Activated CD4-positive, alpha-beta T cell treated with anti-CD3 and anti-CD28 coated beads, Interleukin-2, amount 50 U/mL, for 16 hours (primary cell): ENCODE measurements around the gene GSTA1.
"Not testable (repeated sequence)": the region's sequence is repeated elsewhere in the genome, so short reads cannot be mapped to it uniquely, and the experiment has no call there.

Source experiments
- DNase-seq: peaks from one replicate; pipeline ENCODE4 v3.0.0-alpha.2; 2020

The GSTA1 gene

DNA sequence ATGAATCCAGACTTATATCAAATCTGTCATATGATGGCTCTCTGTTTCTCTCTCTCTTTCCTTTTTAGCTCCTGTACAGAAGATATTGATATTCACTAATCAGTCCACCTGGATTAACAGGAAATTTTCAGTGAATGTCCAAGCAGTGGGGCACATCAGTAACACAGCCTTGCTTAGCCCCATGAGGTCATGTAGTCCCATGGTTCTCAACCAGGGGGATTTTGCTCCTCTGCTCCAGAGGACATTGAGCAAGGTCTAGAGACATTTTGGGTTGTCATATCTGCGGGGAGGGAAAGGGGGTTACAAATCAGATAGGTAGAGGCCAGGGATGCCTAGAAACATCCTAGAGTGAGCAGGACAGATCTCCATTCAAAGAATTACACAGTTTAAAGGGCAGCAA is 810 bp downstream of the GSTA1 start:
- no peak for DNase-seq

DNA sequence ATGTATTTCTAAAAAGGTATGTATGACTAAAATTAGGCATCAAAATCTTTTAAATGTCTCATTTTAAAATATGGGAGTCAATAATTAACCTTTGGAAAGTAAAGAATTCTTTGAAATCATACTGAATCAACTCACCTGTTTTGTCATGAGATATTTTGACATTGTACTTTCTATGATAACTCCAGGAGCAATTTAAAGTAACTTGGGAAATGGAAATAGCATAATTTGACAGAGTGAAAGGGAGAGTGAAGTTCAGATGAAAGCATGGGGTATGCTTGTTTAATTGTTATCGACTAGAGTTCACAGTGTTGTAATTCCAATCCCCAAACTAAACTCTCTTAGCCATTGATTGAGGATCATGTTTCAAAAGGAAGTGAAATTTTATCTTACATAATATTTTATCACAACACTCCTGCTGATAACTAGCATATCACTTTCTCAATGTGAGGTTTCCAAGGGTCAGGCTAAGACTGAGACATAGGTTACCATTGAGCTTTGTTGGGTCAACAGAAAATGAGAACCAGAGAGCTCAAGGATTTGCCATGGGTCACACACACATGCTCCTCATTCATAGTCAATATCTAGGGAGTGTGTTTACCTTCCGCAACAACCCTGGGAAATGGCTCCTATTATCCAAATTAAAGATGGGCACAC is 2.3 kb downstream of the GSTA1 start:
- DNase-seq: no peak

DNA sequence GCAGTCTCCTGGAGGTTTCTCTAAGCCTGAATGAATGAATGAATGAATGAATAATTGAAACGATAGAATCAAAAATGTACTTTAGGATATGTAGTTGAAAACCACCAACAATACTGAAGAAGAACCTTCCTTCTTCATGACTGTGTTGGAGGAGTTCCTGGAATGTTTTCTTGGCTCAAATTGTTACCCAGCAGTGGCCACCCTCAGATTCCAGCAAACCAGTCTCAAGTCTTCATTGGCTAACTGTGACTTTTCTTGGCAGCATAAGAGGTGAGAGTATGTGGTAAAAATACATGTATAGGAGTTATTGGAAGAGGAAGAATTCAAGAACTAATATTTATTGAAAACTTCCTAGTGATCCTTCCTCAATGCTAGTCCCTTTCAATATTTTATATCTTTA is 4.3 kb downstream of the GSTA1 start:
- not testable (repeated sequence) for DNase-seq

DNA sequence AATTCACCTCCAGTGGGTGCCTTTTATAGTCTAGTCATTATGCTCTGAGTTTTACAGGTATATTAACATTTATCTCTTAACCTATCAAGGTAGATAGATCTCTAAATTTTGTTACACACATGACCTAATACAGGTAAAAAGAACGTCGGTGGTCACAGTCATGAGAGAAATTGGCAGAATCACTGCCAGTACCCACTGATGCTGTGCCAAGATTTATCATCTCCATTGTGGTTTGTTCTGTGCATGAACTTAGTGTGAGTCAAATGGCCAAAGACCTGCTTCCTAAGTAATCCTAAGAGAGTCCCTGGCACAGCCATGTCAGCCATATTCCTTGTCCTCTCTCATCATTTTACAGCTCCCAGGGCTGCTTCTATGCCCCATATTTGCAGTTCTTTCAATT is 9.2 kb downstream of the GSTA1 start:
- DNase-seq: not testable (repeated sequence)

DNA sequence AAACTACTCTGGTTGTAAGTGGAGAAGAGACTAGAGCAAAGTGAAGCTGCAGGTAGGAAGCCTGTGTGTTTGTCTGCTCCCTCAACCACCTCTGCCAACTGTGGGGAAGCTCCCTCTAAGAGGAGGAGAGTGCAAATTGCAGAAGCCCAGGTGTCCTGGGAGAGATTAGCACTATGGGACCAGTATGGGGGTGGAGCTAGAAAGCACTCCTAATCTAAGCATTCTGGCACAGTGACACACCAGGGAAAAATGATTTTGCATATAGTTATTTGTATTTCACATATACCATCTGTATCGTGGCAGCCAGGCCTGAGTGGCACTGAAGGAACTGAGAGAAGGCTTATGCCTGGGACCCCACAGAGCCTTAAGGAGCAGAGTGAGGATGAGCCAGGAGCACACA is 12.8 kb downstream of the GSTA1 start:
- no peak for DNase-seq

DNA sequence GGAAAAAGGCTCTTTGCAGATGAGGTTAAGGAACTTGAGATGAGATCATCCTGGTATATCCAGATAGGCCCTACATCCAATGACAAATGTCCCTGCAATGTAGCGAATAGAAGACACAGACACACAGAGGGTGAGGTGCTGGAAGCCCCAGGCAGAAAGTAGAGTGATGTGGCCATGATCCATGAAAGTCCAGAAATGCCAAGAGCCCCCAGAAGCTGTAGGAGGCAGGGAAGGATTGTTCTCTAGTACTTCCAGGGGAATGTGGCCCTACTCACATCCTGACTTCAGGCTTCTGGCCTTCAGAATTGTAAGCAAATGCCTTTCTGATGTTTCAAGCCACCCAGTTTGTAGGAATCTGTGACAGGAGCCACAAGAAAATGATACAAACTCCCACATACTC is 14.0 kb downstream of the GSTA1 start:
- not testable (repeated sequence) for DNase-seq

DNA sequence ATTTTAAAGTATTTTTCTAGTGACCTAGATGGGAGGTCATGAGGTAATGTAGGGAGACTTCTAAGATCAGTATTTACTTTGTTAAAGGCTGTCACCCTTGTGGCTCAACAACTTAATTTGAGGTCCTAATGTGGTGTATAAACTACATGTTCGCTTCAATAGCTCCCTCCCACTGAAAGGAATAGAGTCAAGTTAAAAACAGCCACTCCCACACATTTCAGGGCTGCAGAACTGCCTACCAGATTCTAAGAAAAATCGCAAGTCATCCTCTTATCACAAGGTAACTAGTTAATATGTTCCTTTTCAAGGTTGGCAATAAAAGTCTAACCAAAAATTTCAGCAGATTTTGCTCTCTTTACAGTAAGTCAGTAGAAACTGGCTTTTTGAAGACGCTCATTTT is 15.1 kb downstream of the GSTA1 start:
- no peak for DNase-seq

DNA sequence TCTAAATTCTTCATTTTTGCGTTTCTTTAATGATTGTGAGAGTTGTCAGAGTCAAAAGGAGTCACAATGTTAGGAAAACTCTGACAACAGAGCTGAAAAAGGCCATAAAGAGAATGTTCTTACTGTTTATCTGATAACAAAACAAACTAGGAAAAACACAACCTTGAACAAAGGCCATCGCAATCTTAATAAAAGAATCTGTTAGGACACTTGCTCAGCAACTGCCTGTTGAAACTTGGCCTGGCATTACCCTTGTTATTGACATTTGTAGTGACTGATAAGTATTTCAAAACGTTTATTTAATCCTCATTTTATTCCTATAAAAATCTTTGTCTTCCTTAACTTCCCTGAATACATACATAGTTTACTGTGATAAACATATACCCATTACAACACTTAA is 15.7 kb downstream of the GSTA1 start:
- DNase-seq: no peak

DNA sequence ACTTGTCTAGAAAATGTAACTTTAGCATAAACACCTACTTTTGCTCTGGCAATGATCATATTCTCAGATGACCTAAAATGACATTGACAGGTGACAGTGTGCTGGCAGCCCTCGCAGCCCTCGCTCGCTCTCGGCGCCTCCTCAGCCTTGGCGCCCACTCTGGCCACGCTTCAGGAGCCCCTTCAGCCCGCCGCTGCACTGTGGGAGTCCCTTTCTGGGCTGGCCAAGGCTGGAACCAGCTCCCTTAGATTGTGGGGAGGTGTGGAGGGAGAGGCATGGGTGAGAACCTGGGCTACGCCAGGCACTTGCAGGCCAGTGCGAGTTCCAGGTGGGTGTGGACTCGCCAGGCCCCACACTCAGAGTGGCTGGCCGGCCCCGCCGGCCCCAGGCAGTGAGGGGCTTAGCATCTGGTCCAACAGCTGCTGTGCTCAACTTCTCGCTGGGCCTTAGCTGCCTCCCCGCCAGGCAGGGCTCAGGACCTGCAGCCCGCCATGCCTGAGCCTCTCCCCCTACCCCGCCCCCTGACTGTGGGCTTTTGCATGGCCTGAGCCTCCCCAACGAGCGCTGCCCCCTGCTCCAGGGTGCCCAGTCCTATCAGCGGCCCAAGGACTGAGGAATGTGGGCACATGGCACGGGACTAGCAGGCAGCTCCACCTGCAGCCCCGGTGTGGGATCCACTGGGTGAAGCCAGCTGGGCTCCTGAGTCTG is 17.2 kb downstream of the GSTA1 start:
- DNase-seq: no peak

DNA sequence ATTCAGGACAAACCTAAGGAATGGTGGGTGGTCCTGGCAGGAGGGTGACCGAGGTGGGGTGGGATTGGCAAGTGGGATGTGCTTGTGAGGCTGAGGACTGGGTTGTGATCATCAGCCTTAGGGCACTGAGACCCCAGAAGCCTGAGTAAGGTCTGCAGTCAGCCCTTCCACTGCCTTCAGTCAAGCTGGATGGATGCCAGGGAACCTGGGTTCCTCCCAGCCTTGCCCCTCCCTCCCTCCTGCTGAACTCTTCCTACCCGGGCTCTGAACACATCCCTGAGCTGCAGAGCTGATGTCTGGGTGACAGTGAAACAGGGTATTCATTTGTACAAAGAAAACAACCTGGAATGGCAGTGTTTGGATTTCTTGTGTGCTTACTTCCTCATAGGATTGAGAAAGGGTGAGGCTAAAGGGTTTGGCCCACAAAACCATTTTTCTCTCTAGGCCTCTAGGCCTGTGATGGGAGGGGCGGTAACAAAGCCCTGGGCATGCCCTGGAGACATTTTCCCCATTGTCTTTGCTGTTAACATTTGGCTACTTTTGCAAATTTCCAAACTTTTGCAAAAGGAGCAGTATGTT is 20.8 kb downstream of the GSTA1 start:
- not testable (repeated sequence) for DNase-seq

DNA sequence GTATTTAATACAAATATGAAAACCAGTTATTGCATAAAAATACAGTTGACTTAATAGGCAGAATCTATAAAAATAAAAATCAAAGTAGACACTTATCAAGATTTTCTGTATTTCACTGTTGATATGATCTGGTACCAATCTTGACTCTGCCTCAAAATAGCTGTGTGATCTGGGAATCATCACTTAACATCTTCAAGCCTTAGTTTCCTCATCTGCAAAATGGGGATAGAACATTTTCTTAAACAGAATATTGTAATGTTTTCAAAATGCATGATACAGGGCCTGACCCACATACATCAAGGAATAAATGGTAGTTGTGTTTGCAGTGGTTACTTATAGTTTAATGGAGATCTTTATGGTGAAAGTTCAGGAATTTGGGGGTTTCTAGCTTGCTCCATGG is 21.4 kb downstream of the GSTA1 start:
- DNase-seq: not testable (repeated sequence)

DNA sequence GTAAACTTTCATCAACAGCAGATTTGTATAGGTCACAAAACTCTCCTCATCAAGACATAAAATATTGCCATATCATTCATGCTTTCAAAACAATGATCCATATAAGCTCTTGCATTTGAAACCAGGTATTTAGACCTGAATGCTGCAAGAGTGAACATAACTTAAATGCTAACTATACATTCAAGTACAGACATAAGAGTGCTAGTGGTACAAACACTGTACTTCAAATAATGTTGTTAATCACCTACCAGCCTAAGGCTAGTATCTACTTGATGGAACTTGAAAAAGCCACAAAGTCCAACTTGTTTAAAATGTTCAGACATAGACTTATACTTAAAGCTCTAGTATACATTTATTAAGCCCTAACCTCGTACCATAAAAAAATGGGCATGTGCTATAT is 24.4 kb downstream of the GSTA1 start:
- no peak for DNase-seq

DNA sequence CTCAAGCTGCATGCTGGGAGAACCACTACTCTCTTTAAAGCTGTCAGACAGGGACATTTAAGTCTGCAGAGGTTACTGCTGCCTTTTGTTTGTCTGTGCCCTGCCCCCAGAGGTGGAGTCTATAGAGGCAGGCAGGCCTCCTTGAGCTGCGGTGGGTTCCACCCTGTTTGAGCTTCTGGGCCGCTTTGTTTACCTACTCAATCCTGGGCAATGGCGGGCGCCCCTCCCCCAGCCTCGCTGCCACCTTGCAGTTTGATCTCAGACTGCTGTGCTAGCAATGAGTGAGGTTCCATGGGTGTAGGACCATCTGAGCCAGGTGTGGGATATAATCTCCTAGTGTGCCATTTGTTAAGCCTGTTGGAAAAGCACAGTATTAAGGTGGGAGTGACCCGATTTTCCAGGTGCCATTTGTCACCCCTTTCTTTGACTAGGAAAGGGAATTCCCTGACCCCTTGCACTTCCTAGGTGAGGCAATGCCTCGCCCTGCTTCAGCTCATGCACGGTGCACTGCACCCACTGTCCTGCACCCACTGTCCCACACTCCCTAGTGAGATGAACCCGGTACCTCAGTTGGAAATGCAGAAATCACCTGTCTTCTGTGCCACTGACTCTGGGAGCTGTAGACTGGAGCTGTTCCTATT is 26.8 kb downstream of the GSTA1 start:
- DNase-seq: not testable (repeated sequence)

DNA sequence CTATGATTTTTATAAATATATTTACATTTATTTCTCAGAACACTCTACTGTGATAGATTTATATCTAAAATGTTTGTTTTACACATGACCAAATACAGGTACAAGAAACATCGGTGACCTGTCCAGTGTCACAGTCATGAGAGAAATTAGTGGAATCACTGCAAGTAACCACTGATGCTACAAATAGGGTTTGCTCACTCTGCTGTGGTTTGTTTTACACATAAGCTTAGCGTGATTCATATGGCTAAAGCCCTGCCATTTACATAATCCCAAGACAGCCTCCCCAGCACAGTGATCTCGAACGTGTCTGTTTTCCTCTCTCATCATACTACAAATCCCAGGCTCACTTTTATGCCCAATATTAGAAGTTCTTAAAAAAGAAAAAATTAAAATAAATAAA is 34.2 kb downstream of the GSTA1 start:
- not testable (repeated sequence) for DNase-seq

DNA sequence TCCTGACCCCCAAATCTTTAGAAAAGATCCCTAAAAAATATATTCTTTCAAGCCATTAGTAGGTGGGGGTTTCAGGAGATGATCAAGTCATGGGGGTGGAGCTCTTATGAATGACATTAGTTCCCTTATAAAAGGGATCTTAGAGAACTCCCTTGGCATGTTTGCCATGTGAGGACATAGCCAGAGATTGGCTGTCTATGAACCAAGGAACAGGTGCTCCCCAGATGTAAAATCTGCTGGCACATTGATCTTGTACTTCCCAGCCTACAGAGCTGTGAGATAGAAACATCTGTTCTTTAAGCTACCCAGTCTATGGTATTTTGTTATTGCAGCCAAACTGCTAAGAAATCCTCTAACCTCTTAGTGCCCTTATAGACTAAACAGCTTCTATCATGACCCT is 36.0 kb downstream of the GSTA1 start:
- DNase-seq: not testable (repeated sequence)

DNA sequence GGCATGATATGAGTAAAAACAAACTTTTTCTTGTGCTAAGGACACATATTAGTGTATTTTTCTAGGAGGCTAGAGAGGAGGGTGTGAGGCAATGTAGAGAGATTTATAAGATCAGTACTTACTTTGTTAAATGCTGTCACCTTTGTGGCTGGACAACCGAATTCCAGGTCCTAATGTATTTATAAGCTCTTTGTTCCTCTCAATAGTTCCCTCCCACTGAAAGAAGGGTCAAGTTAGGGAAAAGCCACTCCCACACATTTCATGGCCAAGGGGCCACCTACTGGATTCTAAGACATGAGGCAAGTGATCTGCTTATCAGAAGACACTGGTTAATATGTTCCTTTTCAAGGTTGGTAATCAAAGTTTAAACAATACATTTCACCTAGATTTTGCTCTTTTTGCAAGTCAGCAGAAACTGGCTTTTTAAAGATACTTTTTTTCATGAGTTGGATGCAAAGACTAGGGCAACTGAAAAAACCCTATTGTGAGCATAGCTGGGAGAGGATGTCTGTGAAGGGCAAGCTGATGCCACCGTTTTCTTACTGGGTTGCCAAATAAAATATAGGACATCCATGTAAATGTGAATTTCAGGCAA is 40.2 kb downstream of the GSTA1 start, which contains the start of gene GSTA2:
Gene GSTA2 (minus strand): TSS at position 154 of the 595 bp plus-strand sequence. CDS start 5,528 bp downstream, outside the sequence.
- not testable (repeated sequence) for DNase-seq

DNA sequence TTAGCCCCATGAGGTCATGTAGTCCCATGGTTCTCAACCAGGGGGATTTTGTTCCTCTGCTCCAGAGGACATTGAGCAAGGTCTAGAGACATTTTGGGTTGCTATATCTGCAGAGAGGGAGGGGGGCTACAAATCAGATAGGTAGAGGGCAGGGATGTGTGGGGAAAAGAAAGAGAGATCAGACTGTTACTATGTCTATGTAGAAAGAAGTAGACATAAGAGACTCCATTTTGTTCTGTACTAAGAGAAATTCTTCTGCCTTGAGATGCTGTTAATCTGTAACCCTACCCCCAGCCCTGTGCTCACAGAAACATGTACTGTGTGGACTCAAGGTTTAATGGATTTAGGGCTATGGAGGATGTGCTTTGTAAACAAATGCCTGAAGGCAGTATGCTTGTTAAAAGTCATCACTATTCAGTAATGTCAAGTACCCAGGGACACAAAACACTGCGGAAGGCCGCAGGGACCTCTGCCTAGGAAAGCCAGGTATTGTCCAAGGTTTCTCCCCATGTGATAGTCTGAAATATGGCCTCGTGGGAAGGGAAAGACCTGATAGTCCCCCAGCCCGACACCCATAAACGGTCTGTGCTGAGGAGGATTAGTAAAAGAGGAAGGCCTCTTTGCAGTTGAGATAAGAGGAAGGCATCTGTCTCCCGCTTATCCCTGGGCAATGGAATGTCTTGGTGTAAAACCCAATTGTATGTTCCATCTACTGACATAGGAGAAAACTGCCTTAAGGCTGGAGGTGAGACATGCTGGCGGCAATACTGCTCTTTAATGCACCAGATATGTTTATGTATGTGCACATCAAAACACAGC is 41.7 kb downstream of the GSTA1 start:
- DNase-seq: not testable (repeated sequence)

DNA sequence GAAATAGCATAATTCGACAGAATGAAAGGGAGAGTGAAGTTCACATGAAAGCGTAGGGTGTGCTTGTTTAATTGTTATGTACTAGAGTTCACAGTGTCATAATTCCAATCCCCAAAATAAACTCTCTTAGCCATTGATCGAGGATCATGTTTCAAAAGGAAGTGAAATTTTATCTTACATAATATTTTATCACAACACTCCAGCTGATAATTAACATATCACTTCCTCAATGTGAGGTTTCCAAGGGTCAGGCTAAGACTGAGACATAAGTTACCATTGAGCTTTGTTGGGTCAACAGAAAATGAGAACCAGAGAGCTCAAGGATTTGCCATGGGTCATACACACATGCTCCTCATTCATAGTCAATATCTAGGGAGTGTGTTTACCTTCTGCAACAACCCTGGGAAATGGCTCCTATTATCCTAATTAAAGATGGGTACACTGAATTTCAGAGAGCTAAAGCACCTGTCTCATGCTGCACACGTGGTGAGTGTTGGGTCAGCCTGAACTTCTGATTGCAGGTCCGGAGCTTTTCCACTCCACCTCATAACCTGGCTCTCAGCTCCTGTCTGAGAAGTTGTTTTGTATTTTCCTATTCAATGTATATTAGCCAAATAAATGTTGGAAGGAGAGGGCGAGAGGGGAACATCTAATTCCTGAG is 43.4 kb downstream of the GSTA1 start:
- DNase-seq: no peak

DNA sequence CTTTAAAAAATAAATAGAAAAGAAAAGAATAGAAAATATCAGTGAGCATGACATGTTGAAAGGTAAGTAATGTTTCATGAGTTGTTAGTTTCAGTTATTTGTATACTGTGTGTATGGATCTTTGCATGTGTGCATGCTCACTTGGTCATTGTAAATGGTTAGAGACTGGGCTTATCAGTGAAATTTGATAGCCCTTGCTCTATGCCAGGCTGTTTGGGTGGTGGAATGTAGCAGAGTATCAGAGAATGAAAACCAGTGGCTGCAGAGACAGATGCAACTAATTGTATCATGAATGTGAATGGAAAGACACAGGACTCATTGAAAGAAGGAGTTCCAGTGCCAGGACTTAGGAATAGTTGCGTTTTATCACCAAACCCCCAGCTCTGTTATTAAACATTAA is 44.5 kb downstream of the GSTA1 start:
- no peak for DNase-seq

DNA sequence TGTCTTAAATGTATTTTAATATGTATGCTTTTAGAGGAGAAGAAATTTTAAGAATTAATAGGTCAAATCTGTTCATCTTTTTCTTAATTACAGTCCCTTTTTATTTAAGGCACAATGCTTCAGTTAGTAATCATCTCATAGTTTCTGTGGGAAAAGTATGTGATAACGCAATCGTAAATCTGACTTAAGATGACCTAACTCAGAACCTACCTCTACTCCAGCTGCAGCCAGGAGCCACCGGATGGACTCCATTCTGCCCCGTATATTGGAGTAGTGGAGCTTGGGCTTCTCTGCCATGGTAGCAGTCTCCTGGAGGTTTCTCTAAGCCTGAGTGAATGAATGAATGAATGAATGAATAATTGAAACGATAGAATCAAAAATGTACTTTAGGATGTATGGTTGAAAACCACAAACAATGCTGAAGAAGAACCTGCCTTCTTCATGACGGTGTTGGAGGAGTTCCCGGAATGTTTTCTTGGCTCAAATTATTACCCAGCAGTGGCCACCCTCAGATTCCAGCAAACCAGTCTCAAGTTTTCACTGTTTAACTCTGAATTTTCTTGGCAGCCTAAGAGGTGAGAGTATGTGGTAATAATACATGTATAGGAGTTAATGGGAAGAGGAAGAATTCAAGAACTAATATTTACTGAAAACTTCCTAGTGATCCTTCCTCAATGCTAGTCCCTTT is 45.8 kb downstream of the GSTA1 start:
- DNase-seq: not testable (repeated sequence)

DNA sequence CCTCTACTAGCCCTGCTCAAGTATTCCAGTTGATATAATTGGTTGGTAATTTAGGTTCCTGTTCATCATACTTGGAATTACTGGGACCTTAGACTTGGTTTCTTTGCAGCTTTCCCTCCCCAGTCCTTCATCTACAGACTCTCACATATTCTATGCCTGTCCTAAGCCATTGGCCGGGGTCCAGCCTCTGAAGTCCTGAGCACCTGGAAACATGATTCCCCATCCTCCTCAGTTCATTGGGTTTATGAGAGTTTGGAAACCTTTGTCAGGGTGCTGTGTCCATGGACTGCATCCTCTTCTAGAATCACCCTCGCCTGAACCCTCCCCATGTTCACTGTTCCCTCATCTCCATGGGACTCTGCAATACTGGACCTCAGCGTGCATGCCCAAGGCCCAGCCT is 49.2 kb downstream of the GSTA1 start:
- no peak for DNase-seq
